Body of pancreas (tissue), 4 donors: ENCODE measurements around the gene ALKBH2.

Source experiments
- POLR2A ChIP-seq, 3 donors: fragments of 450-650 bp; IDR thresholded peaks; one replicate each; pipeline ENCODE4 v1.6.1; 2016; ENCODE audit warnings: antibody characterized with exemption in 3 of 3, mild to moderate bottlenecking in 2 of 3
- TF ChIP-seq, protein P1 (sequence below), 7 experiments: fragments of 450-650 bp in 4 of 7; fragments of 200-600 bp in 3 of 7; sonication (generic) in 3 of 7; IDR thresholded peaks; one replicate each; pipeline ENCODE4 v1.5.1; 2016 to 2019; ENCODE audit warnings: antibody characterized with exemption in 7 of 7

DNA sequence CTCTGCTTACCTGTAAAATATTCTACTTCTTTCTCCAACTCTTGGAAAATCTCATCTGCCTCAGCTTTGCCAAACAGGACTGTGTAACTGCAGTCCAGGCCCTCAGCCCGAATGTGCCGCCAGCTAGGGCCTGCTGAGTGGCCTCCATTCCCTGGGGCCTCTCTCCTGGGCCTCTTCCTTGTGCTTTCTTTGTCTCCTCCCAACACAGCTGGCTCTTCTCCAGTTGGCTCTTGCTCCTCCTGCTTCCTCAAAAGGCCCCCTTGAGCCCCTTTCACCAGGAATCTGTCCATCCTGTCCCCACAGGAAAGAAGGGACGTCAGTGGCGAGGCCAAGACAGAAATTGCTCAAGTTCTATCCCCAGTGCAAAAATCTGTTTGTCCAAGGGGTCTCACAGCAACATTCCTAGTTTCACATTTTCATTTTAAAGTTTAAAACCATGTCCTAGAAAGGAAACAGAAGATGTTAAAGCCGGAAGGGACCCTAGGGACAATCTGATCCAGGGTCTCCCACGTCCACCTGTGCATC lies 713 bp downstream of the ALKBH2 start:
- TF ChIP-seq POLR2A (IDR thresholded peaks at IDR 0.05) = no peak
- TF ChIP-seq, protein P1, sequence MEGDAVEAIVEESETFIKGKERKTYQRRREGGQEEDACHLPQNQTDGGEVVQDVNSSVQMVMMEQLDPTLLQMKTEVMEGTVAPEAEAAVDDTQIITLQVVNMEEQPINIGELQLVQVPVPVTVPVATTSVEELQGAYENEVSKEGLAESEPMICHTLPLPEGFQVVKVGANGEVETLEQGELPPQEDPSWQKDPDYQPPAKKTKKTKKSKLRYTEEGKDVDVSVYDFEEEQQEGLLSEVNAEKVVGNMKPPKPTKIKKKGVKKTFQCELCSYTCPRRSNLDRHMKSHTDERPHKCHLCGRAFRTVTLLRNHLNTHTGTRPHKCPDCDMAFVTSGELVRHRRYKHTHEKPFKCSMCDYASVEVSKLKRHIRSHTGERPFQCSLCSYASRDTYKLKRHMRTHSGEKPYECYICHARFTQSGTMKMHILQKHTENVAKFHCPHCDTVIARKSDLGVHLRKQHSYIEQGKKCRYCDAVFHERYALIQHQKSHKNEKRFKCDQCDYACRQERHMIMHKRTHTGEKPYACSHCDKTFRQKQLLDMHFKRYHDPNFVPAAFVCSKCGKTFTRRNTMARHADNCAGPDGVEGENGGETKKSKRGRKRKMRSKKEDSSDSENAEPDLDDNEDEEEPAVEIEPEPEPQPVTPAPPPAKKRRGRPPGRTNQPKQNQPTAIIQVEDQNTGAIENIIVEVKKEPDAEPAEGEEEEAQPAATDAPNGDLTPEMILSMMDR (IDR thresholded peaks at IDR 0.05) = no peak
